Stimulated activated CD4-positive, alpha-beta T cell treated with anti-CD3 and anti-CD28 coated beads, TNF-alpha, amount 100 ng/mL, for 24 hours (primary cell): ENCODE measurements around the gene HDAC4.

ENCODE experiments used
- DNase-seq, 3 experiments: peaks; one replicate each; pipeline ENCODE4 v3.0.0-alpha.2; 2020; ENCODE audit warnings: low read depth in 3 of 3

Gene HDAC4

GRCh38 chr2:239155806-239156480, 244.9 kb downstream of the HDAC4 start:
- DNase-seq: no peak

GRCh38 chr2:239154971-239155805, 245.6 kb downstream of the HDAC4 start:
- no peak for DNase-seq

GRCh38 chr2:239153806-239154591, 246.8 kb downstream of the HDAC4 start:
- no peak for DNase-seq

- DNase-seq: no peak
Observed at GRCh38 chr2:239152916-239153305, 247.9 kb downstream of the HDAC4 start.

- DNase-seq: no peak
Observed at GRCh38 chr2:239152239-239152915, 248.4 kb downstream of the HDAC4 start.

GRCh38 chr2:239151201-239152131, 249.4 kb downstream of the HDAC4 start:
- DNase-seq: no peak

- DNase-seq: no peak
Observed at GRCh38 chr2:239150125-239151011, 250.5 kb downstream of the HDAC4 start.

GRCh38 chr2:239149501-239149900, 251.3 kb downstream of the HDAC4 start:
- DNase-seq: no peak

- DNase-seq: no peak
Observed at GRCh38 chr2:239148495-239149200, 252.2 kb downstream of the HDAC4 start.

- DNase-seq: no peak
Observed at GRCh38 chr2:239147376-239147775, 253.4 kb downstream of the HDAC4 start.

- no peak for DNase-seq
Observed at GRCh38 chr2:239146741-239147181, 254.1 kb downstream of the HDAC4 start.

- DNase-seq: no peak
Observed at GRCh38 chr2:239146011-239146641, 254.7 kb downstream of the HDAC4 start.

GRCh38 chr2:239145601-239146000, 255.2 kb downstream of the HDAC4 start:
- DNase-seq: no peak

GRCh38 chr2:239145106-239145505, 255.7 kb downstream of the HDAC4 start:
- no peak for DNase-seq

- DNase-seq: no peak
Observed at GRCh38 chr2:239144713-239144999, 256.2 kb downstream of the HDAC4 start.

GRCh38 chr2:239143858-239144712, 256.7 kb downstream of the HDAC4 start:
- peak in 1 of 3 experiments; percentile 22 for DNase-seq

- DNase-seq: no peak
Observed at GRCh38 chr2:239142806-239143205, 258.0 kb downstream of the HDAC4 start.

GRCh38 chr2:239142296-239142695, 258.5 kb downstream of the HDAC4 start:
- DNase-seq: no peak
